Measurements from ENCODE around the gene GRIK2.

GRIK2 gene

DNA sequence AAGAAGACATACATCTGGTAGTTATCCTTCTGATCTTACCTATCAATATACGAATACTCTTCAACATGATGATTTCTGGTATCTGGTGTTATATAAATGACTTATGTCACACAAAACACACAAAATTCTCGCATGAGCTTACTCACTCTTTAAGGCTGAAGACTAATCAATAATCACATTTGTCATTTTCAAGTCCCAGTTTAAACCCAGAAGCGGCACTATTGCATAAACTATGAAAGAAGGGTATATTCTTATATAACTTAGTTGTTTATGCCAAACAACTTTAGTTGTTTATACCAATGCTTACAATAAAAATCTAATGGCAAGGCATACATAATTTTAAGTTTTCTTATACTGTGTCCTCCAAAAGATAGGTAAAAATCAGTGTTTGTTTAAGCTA, 293.1 kb downstream of the GRIK2 start:
- TF ChIP-seq, protein P1, sequence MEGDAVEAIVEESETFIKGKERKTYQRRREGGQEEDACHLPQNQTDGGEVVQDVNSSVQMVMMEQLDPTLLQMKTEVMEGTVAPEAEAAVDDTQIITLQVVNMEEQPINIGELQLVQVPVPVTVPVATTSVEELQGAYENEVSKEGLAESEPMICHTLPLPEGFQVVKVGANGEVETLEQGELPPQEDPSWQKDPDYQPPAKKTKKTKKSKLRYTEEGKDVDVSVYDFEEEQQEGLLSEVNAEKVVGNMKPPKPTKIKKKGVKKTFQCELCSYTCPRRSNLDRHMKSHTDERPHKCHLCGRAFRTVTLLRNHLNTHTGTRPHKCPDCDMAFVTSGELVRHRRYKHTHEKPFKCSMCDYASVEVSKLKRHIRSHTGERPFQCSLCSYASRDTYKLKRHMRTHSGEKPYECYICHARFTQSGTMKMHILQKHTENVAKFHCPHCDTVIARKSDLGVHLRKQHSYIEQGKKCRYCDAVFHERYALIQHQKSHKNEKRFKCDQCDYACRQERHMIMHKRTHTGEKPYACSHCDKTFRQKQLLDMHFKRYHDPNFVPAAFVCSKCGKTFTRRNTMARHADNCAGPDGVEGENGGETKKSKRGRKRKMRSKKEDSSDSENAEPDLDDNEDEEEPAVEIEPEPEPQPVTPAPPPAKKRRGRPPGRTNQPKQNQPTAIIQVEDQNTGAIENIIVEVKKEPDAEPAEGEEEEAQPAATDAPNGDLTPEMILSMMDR (IDR thresholded peaks at IDR 0.05; ENCODE audit: extremely low read depth, missing control alignments) = no peak
- DNase-seq (ENCODE audit: low spot score) = no peak

DNA sequence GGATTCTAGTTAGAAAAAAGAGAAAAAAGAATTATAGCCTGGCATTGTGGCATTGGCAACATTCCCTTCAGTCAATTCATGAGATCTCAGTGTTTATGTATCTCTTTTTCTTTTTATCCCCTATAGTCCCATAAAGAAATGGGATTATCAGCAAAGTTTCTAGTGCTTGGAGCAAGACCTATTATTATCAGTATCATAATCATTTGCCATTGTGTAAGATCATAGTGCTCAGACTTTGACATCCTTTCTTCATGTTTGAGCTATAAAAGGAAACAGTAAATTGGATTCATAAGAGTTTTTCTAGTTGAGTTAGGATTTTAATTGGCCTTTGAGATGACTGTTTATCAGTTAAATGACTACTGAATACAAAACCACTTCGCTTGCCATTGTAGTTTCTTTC, 295.6 kb downstream of the GRIK2 start:
- TF ChIP-seq, protein P1 (IDR thresholded peaks at IDR 0.05; ENCODE audit: extremely low read depth, missing control alignments) = no peak
- no peak for DNase-seq (ENCODE audit: low spot score)

DNA sequence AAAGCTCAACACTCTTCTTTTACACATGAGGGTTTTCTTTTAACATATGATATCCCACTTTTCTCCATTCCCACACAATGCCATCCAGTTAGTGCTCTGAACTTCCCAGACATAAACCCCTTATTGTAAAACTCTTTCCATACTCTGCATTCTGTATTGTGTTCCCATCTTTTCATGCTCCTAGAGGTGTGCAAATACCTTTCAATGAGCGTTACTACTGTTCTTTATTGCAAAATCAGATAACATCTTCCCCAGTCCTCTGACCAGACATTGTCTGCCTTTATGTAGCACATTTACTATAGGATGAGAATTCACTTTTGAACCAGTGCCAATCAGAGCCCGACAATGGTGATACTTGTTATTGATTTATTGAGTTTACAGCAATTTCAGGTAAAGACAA, 296.2 kb downstream of the GRIK2 start:
- TF ChIP-seq, protein P1 (IDR thresholded peaks at IDR 0.05; ENCODE audit: extremely low read depth, missing control alignments) = no peak
- no peak for DNase-seq (ENCODE audit: low spot score)

DNA sequence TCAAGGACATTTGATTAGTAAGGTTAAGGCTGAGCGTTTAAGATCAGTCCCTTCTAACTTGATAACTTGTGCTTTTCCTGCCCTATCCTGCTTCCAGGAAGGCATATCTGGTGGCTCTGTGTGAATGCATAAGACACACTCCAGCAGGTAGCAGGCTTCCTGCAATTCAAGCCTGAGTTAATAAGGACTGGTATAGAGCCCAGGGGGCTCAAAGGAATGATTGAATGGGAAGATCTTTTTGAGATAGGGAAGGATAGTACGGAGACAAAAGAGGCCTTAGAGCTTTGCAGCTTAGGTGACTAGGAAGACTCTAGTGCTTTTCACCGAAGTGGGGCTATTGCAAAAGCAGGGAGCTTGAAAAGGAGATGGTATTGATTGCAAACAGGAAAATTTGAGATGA, 307.1 kb downstream of the GRIK2 start:
- DNase-seq (ENCODE audit: low spot score) = no peak
- TF ChIP-seq, protein P1 (IDR thresholded peaks at IDR 0.05; ENCODE audit: extremely low read depth, missing control alignments) = no peak

DNA sequence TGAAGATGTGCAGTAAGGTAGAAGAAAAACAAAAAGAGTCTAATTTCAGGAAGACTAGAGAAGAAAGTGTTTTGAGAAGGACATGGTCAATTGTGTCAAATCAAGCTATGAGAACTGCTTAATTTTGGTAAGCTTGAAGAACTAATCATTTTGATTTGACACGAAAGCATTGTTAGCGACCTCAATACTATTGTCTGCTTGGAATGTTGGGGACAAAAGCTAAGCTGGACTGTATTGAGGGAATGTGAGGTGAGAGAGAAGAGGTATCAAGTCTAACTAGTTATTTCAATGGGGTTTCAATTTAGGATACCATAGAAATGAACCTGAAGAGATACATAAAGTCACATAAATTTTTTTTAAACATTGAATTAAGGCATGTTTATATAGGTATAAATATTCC, 309.8 kb downstream of the GRIK2 start:
- no peak for DNase-seq (ENCODE audit: low spot score)
- TF ChIP-seq, protein P1 (IDR thresholded peaks at IDR 0.05; ENCODE audit: extremely low read depth, missing control alignments) = no peak

DNA sequence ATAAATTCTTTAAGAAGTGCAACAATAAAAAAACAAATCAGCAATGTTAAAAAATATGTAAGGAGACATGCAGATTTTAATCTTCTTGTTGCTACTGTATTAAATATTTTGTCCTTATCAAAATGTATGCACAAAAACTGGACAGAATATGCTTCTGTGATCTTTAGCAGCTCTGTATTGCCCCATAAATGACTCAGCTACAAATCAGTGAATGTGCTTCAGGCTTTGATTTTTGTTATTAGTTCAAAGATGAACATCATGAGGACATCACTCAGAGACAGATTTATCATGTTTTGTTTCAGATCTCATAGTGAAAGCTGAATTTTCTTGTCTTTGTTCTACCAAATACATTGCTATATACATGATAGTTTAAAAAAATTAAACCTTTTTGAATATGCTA, 312.4 kb downstream of the GRIK2 start:
- no peak for DNase-seq (ENCODE audit: low spot score)
- TF ChIP-seq, protein P1 (IDR thresholded peaks at IDR 0.05; ENCODE audit: extremely low read depth, missing control alignments) = no peak

DNA sequence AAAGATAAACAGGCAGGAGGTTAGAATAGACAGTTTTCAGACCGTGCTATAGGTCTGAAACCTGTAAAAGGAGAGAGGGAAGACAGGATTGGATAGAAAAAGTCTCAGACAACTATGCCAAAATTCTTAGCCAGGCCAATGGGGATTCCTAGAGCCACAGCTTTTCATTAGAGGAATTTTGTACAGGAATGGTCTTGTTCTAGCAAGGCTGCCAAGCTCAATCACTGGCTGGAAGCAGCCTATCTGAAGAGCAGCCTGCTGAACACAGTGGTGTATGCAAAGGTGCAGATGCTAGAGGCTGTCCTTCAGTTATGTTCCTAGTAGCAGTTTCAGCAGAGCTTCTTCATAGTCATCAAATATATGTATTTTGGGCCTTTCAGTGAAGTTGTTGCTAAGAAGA, 313.1 kb downstream of the GRIK2 start:
- DNase-seq (ENCODE audit: low spot score) = no peak

More for the DNA sequence above, 313.1 kb downstream of the GRIK2 start:
- TF ChIP-seq, protein P1 (IDR thresholded peaks at IDR 0.05; ENCODE audit: extremely low read depth, missing control alignments) = no peak

All from GM20000 (cell line).